HG03025 (cell line): ENCODE data around the gene TENT4A.

Experiments used
- ATAC-seq: cut with Tn5 transposase; IDR thresholded peaks from one replicate; pipeline ENCODE4 v1.9.1; 2021; ENCODE audit warnings: mild to moderate bottlenecking, moderate library complexity; ENCODE audit not compliant: unreplicated experiment, low FRiP score

TENT4A gene

GRCh38 chr5:6749026-6749716 lies 35.9 kb downstream of the TENT4A start:
- ATAC-seq: no peak

GRCh38 chr5:6750142-6750840 lies 37.1 kb downstream of the TENT4A start:
- no peak for ATAC-seq

GRCh38 chr5:6750951-6751685 lies 37.9 kb downstream of the TENT4A start:
- no peak for ATAC-seq

DNA sequence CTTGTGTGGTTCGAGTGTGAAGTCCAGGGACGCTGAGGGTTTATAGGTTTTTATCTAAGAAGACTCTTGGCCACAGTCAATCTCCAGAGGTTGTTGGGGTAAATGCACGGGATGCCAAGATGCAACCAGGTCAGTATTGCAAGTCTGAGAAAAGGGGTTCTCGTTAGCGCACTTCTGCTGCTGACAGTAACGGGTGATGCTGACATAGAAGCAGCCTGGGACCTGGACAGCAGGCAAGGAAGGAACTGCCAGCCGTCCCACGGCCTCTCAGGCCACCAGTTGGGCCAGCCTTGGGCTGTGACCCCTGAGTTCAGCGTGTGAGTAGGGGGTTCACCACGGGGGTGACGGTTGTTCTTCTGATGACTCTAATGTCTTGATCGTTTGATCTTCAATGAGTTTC lies 39.0 kb downstream of the TENT4A start:
- ATAC-seq: no peak

- no peak for ATAC-seq
These were observed 39.5 kb downstream of the TENT4A start for GRCh38 chr5:6752782-6753181.

DNA sequence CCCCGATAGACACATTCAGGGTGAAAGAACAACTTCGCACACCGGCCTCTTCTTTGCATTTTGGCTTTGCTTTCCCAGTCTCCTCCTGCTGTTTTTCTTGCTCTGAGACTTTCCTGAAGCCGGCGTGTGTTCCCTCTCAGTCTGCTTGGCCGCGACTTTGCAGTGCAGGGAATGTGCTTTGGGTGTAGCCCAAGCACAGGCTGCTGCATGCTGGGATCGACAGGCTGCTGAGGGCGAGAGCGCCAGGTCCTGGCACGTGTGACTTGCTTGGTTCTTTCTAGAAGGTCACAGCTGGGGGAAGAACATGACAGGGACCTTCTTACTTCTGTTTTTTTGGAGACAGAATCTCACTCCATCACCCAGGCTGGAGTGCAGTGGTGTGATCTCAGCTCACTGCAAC lies 40.6 kb downstream of the TENT4A start:
- no peak for ATAC-seq

GRCh38 chr5:6754766-6755165 lies 41.5 kb downstream of the TENT4A start:
- ATAC-seq: no peak

DNA sequence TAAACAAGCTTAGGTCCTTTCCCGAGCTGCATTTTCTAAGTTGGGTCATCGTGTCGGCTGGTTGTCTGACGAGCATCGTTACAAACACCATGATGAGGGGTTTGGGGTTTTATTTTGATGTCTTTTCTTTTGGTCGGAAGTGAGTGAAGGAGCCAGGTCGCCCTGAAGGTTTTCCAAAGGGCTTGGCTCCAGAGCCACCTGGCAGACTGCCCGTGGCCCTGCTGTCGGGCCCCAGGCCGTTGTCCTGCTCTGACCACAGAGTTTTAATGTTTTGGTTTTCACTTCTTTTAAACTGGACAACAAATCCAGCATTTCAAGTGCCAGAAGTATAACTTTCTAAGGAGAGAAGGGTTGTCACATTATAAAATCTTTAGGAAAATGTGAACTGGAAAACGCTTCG lies 42.3 kb downstream of the TENT4A start:
- no peak for ATAC-seq

- ATAC-seq: no peak
These were observed 42.7 kb downstream of the TENT4A start for GRCh38 chr5:6755941-6756340.

DNA sequence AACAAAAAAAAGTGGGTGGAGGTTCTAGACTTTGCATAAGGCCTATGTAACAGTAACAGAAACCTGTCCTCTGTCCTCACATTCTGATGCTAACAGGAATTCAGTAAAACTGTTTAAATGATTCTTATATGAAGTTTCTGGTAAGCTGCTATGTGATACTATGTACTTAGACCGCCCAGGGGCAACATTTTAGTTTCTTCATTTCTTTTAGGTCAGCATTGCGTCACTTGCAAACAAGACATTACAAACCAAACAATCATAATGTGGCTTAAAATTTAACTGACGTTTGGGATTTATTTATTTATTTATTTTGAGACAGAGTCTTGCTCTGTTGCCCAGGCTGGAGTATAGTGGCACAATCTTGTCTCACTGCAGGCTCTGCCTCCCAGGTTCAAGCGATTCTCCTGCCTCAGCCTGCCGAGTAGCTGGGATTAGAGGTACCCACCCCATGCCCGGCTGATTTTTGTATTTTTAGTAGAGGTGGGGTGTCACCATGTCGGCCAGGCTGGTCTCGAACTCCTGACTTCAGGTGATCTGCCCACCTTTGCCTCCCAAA lies 44.3 kb downstream of the TENT4A start:
- ATAC-seq: no peak

DNA sequence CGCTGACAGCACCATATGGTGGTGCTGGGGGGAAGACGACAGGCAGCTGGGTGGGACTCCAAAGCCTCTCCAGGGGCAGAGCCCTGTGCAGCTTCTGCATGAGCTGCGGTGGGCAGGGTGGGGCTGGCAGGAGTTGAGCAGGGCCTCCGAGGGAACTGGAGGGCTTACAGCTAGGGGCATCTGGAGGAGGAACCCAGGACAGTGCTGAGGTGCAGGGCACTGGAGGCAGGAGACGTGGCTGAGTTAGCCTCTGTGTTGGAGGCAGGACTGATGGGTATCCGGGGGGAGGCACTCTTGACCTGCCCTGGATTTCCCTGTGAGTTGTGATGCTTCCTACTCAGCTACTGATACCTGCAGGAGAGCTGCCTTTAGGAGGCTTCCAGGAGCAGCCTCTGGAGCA lies 45.0 kb downstream of the TENT4A start:
- ATAC-seq: no peak

- ATAC-seq: no peak
These were observed 45.5 kb downstream of the TENT4A start for GRCh38 chr5:6758706-6759105.

DNA sequence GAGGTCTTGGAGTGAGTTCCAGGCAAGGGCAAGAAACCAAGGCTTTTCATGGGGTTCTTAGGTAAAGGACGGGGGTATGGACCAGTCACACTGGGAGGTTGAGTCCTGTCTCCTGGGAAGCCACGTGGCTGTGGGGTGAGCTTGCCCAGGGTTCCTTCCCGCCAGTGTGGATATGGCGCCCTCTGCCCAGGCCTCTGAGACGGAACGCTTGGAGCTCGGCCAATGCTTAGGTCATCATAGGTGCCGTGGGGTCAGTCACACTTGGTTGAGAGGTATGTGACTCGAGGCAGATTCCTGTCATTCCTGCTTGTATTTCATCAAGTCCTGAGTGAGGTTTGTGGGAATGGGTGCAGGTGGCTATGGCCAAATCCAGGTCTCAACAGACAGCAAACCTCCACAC lies 46.2 kb downstream of the TENT4A start:
- ATAC-seq: no peak

- ATAC-seq: no peak
These were observed 46.8 kb downstream of the TENT4A start for GRCh38 chr5:6759983-6760382.

GRCh38 chr5:6760686-6761085 lies 47.5 kb downstream of the TENT4A start:
- no peak for ATAC-seq

DNA sequence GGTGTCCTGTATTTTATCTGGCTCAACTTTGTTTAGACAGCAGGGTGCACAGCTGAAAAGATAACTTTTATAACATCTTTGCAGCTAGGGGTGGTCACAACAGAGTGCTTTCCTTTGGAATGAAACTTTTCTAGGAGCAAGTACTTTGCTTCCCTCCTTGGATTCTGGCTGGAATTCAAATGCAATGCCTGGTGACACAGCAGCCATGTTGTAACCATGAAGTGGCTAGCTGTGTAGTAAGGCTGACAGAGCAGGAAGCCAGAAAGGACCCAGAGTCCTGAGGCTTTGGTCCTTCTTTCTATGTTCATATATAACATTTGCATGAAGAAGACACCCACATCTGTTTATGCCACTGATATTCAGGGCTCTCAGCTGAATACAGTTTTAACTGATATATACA lies 48.1 kb downstream of the TENT4A start:
- ATAC-seq: no peak

- no peak for ATAC-seq
These were observed 48.9 kb downstream of the TENT4A start for GRCh38 chr5:6762116-6762515.

GRCh38 chr5:6762697-6763096 lies 49.5 kb downstream of the TENT4A start:
- no peak for ATAC-seq

DNA sequence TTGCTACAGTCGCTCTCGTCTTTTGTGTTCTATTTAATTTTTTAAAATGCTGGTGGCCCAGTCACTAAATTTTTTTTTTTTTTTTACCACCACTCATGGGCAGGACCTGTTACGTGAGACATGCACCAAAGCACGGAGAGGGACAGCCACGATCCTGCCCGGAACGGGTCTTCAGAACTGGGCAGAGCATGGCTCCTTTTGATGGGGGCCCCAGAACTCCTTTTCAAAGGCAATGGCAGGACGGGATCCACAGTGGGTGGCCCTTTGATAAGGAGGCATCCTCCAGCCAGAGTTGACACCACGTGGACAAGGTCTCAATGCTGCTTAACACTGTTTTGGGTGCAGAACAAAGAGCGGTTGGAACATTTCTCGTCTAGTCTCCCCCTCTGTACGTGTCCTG lies 50.0 kb downstream of the TENT4A start:
- no peak for ATAC-seq

DNA sequence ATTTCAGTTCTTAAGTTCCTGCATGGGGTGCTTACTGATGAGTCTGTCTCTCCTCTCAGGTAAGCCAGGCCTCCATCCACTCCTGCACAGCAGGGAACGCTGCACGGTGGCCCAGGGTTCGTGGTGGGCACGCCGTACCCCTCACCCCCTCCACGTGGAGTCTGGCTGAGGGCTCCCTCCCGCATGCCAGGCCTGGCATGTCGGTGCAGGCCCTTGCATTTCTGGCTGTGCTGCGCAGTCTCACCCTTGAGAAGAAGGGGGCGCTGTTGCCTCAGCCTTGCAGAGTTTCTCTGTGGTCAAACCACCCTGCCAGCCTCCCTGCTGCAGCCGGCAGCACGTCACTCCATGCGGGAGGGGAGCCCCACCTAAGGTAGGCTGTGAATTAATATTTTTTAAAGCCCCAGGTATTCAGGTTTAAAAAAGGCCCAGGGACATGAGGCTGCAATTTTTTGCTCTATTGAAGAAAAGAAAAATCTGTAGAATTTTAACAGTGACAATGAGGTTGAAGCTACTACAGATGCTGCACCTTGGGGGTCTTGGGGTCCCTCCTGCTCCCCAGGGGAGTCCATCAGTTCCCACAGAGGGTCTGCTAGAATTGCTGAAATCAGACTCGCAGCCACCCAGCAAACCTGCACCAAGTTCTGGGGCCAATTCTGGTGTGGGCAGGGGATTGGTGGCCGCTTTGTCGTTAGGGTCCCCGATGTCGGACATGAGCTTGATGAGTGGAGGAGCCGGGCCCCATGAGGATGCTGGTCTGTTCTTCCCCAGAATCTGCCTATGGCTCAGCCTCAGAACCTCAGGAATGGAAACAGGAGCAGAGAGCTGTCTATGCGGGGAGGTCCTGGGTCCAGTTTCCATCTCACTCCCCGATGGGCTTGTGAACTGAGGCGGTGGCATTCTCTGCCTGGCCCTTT lies 52.6 kb downstream of the TENT4A start:
- ATAC-seq: peak; percentile 53
